Esophagus muscularis mucosa (tissue), 4 donors: ENCODE measurements around the gene GRK3. TPM values are rescaled to one million over a fixed set of nuclear protein-coding genes. Genes with fewer than 3 reads are reported as not detected.
A peak's percentile ranks its signal among the peaks of the same experiment; 100 is the strongest.

Experiments used
- DNase-seq: peaks from one replicate; pipeline ENCODE4 v3.0.0-alpha.2; 2017; ENCODE audit errors: extremely low spot score
- H3K27ac ChIP-seq, 4 donors: fragments of 200-600 bp; sonication (generic); replicated peaks in 1 of 4; 1 replicate in 3 of 4; 2 replicates in 1 of 4; pipeline ENCODE4 v1.5.1; 2016 to 2019; ENCODE audit warnings: mild to moderate bottlenecking in 1 of 4
- H3K27me3 ChIP-seq, 4 donors: fragments of 200-600 bp; sonication (generic); one replicate each; pipeline versions ENCODE4 v1.5.1 to v1.6.0; 2016 to 2019
- H3K36me3 ChIP-seq, 4 donors: fragments of 200-600 bp; sonication (generic); one replicate each; pipeline ENCODE4 v1.5.1; 2016 to 2019
- H3K4me1 ChIP-seq, 4 donors: fragments of 200-600 bp; sonication (generic); one replicate each; pipeline ENCODE4 v1.5.1; 2016 to 2019
- H3K4me3 ChIP-seq, 4 donors: fragments of 200-600 bp; sonication (generic); 1 replicate in 2 of 4; 2 replicates in 2 of 4; pipeline ENCODE4 v1.5.1; 2016 to 2019; ENCODE audit warnings: mild to moderate bottlenecking in 4 of 4, moderate library complexity in 1 of 4
- H3K9me3 ChIP-seq, 4 donors: fragments of 200-600 bp; sonication (generic); 1 replicate in 3 of 4; 2 replicates in 1 of 4; pipeline ENCODE4 v1.5.1; 2016 to 2019
- CTCF ChIP-seq, 3 experiments: fragments of 200-600 bp in 2 of 3; fragments of 450-650 bp in 1 of 3; sonication (generic) in 2 of 3; IDR thresholded peaks; one replicate each; pipeline ENCODE4 v1.5.1; 2017 to 2019; ENCODE audit warnings: antibody characterized with exemption in 3 of 3, mild to moderate bottlenecking in 2 of 3, moderate library complexity in 1 of 3
- EP300 ChIP-seq: sonication (generic); formaldehyde crosslinking; IDR thresholded peaks from one replicate; pipeline ENCODE4 v1.6.1; 2017; ENCODE audit warnings: antibody characterized with exemption
- POLR2A ChIP-seq: fragments of 450-650 bp; IDR thresholded peaks from one replicate; pipeline ENCODE4 v1.6.1; 2017; ENCODE audit warnings: antibody characterized with exemption, moderate library complexity, mild to moderate bottlenecking, low read depth
- POLR2AphosphoS5 ChIP-seq, 2 donors: sonication (generic); formaldehyde crosslinking; IDR thresholded peaks; one replicate each; pipeline ENCODE4 v1.6.1; 2017; ENCODE audit warnings: antibody characterized with exemption in 2 of 2
- WGBS: methylation state at CpG from one replicate; pipeline ENCODE4 v1.1.5; 2018; 5-methylcytosine and 5-hydroxymethylcytosine counted together
- intact Hi-C: fragments of 100-400 bp; cut with DNase I; formaldehyde crosslinking; loops from one replicate; pipeline ENCODE4 v1.15.1; 2023
- total RNA-seq, 4 donors: library from RNA; depleted of rRNA; stranded (reverse); fragments of >200 nt; gene quantifications; one replicate each; pipeline versions ENCODE4 v1.1.0 to v1.2.1, GENCODE V29; 2016

The GRK3 gene
- total RNA-seq, 4 donors from 2014 or later, result 2.5 to 5.8 (median 4.6) TPM

- Histone ChIP-seq H3K27me3 (no peaks in the 10 kb centered on the region), H3K27ac (no peak overlapping the region), H3K36me3 (peaks cover 0 to 3% (median 0%) of the 10 kb centered on the region in 4 donors), H3K9me3 (no peaks in the 10 kb centered on the region), H3K4me3 (no peak overlapping the region), H3K4me1 (peaks cover 0 to 12% (median 4%) of the 10 kb centered on the region in 4 donors)
- TF ChIP-seq POLR2A, result no peak
- TF ChIP-seq CTCF (IDR thresholded peaks at IDR 0.05), result no peak
- no peak for TF ChIP-seq POLR2AphosphoS5 (IDR thresholded peaks at IDR 0.05)
- no peak for TF ChIP-seq EP300
- intact Hi-C loops, result no loop called here
- WGBS, result 86% methylated on average over 17 of the region's 48 CpGs
- DNase-seq, result no peak
These were observed 188.2 kb downstream of the GRK3 start for GRCh38 chr22:25752615-25753214.

- H3K27ac ChIP-seq, result no peak overlapping the region
- no peak overlapping the region for H3K4me3 ChIP-seq
- WGBS, result 89% methylated on average over 11 of the region's 14 CpGs
- peaks cover 0 to 12% (median 4%) of the 10 kb centered on the region in 4 donors for H3K4me1 ChIP-seq
- TF ChIP-seq POLR2A (no peak), EP300 (no peak), CTCF (IDR thresholded peaks at IDR 0.05) (no peak), POLR2AphosphoS5 (IDR thresholded peaks at IDR 0.05) (no peak)
- intact Hi-C loops, result no loop called here
- peaks cover 0 to 3% (median 0%) of the 10 kb centered on the region in 4 donors for H3K36me3 ChIP-seq
- no peaks in the 10 kb centered on the region for H3K27me3 ChIP-seq
- DNase-seq, result no peak
- no peaks in the 10 kb centered on the region for H3K9me3 ChIP-seq
These were observed 188.8 kb downstream of the GRK3 start for GRCh38 chr22:25753252-25753651.

DNA sequence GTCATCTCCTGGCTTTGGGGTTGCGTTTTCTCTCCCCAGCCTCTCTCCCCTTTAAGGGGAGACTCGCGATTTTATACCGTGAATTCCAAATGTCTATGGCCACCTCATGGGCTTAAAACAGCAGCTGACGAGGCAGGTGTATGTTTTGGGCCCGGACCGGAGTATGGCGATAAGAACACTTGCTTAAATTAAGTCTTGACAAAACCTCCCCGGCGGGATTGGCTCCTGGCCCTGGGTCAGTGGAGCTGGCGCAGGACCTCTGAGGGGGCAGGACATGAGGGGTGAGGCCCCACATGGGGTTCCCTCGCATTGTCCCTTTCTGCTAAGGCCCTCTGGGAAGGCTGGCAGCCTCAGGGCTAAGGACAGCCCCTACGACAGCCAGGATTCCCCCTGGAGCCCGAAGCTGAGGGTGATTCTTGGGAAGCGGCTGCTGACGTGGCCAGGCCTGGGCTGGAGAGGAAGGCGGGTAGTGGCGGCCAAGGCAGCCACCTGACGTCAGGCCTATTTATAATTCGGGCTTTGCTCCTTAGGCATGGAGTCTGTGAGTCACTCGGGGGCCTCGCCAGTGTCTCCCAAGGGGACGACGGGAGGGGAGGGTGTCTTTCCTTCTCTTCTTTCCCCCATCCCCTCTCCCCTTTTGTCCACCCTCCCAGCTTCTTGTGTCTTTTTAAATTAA is 190.2 kb downstream of the GRK3 start:
- peak overlapping the region in 3 of 4 donors; percentile 19 to 28 (median 27) for H3K4me3 ChIP-seq
- H3K4me1 ChIP-seq, result peaks cover 0 to 8% (median 4%) of the 10 kb centered on the region in 4 donors
- H3K36me3 ChIP-seq, result peaks cover 0 to 3% (median 0%) of the 10 kb centered on the region in 4 donors
- H3K27me3 ChIP-seq, result no peaks in the 10 kb centered on the region
- peak overlapping the region; percentile 28 to 80 (median 72) for H3K27ac ChIP-seq
- intact Hi-C loops, result no loop called here
- H3K9me3 ChIP-seq, result no peaks in the 10 kb centered on the region
- 72% methylated on average over 20 of the region's 24 CpGs for WGBS
- TF ChIP-seq CTCF (IDR thresholded peaks at IDR 0.05) (no peak), POLR2AphosphoS5 (IDR thresholded peaks at IDR 0.05) (peak in 1 of 2 donors; percentile 54)
- DNase-seq, result no peak

GRCh38 chr22:25757686-25758085 is 193.2 kb downstream of the GRK3 start:
- Histone ChIP-seq H3K9me3 (no peaks in the 10 kb centered on the region), H3K36me3 (peaks cover 0 to 3% (median 0%) of the 10 kb centered on the region in 4 donors), H3K4me1 (peaks cover 0 to 15% (median 4%) of the 10 kb centered on the region in 4 donors), H3K27ac (no peak overlapping the region), H3K27me3 (no peaks in the 10 kb centered on the region), H3K4me3 (no peak overlapping the region)
- intact Hi-C loops, result no loop called here
- DNase-seq, result no peak
- WGBS, result 83% methylated on average over 3 of the region's 3 CpGs
- no peak for TF ChIP-seq EP300
- no peak for TF ChIP-seq POLR2A
- TF ChIP-seq POLR2AphosphoS5 (IDR thresholded peaks at IDR 0.05), result no peak
- no peak for TF ChIP-seq CTCF (IDR thresholded peaks at IDR 0.05)
